HEK293 (cell line): ENCODE results near the gene SCYGR1.

ENCODE experiments used
- HOXD13 ChIP-seq: sonication (generic); formaldehyde crosslinking; IDR thresholded peaks from 2 replicates; pipeline ENCODE4 v1.8.0; 2022; ENCODE audit warnings: missing genetic modification reagents, borderline replicate concordance
- KLF1 ChIP-seq: fragments of 450-650 bp; formaldehyde crosslinking; IDR thresholded peaks from 2 replicates; pipeline ENCODE4 v1.5.1; 2016; ENCODE audit warnings: missing biosample characterization, missing genetic modification characterization
- KLF17 ChIP-seq: fragments of 450-650 bp; formaldehyde crosslinking; IDR thresholded peaks from 2 replicates; pipeline ENCODE4 v1.5.1; 2016; ENCODE audit warnings: missing biosample characterization, missing genetic modification characterization
- KLF7 ChIP-seq: fragments of 450-650 bp; formaldehyde crosslinking; IDR thresholded peaks from 2 replicates; pipeline ENCODE4 v1.5.1; 2016; ENCODE audit warnings: missing biosample characterization, missing genetic modification characterization, borderline replicate concordance
- MEIS1 ChIP-seq: sonication (generic); formaldehyde crosslinking; IDR thresholded peaks from 2 replicates; pipeline ENCODE4 v1.8.1; 2022; ENCODE audit warnings: missing genetic modification reagents, mild to moderate bottlenecking, borderline replicate concordance
- OSR2 ChIP-seq: fragments of 450-650 bp; formaldehyde crosslinking; IDR thresholded peaks from 2 replicates; pipeline ENCODE4 v1.5.1; 2016; ENCODE audit warnings: missing biosample characterization, missing genetic modification characterization
- SP3 ChIP-seq: fragments of 450-650 bp; formaldehyde crosslinking; IDR thresholded peaks from 2 replicates; pipeline ENCODE4 v1.5.1; 2016; ENCODE audit warnings: missing biosample characterization, missing genetic modification characterization
- ZEB2 ChIP-seq: fragments of 450-650 bp; formaldehyde crosslinking; IDR thresholded peaks from 2 replicates; pipeline ENCODE4 v1.5.1; 2016; ENCODE audit warnings: missing biosample characterization, missing genetic modification characterization
- ZFP3 ChIP-seq: fragments of 450-650 bp; formaldehyde crosslinking; IDR thresholded peaks from 2 replicates; pipeline ENCODE4 v1.5.1; 2016; ENCODE audit warnings: low read depth, missing biosample characterization, missing genetic modification characterization
- ZFP69B ChIP-seq: fragments of 450-650 bp; formaldehyde crosslinking; IDR thresholded peaks from 2 replicates; pipeline ENCODE4 v1.5.1; 2016; ENCODE audit warnings: missing biosample characterization, missing genetic modification characterization
- ZNF133 ChIP-seq: fragments of 450-650 bp; formaldehyde crosslinking; IDR thresholded peaks from 2 replicates; pipeline ENCODE4 v1.5.1; 2016; ENCODE audit warnings: missing biosample characterization, missing genetic modification characterization
- ZNF16 ChIP-seq: fragments of 450-650 bp; formaldehyde crosslinking; IDR thresholded peaks from 2 replicates; pipeline ENCODE4 v1.5.1; 2016; ENCODE audit warnings: low read depth, missing biosample characterization, missing genetic modification characterization
- ZNF2 ChIP-seq: fragments of 450-650 bp; formaldehyde crosslinking; IDR thresholded peaks from 2 replicates; pipeline ENCODE4 v1.5.1; 2016; ENCODE audit warnings: missing biosample characterization, missing genetic modification characterization
- ZNF239 ChIP-seq: fragments of 450-650 bp; formaldehyde crosslinking; IDR thresholded peaks from 2 replicates; pipeline ENCODE4 v1.5.1; 2016; ENCODE audit warnings: missing biosample characterization, missing genetic modification characterization
- ZNF366 ChIP-seq: fragments of 450-650 bp; formaldehyde crosslinking; conservative IDR thresholded peaks from 2 replicates; pipeline ENCODE4 v1.5.1; 2016; ENCODE audit warnings: missing biosample characterization, missing genetic modification characterization
- ZNF473 ChIP-seq: fragments of 450-650 bp; formaldehyde crosslinking; IDR thresholded peaks from 2 replicates; pipeline ENCODE4 v1.5.1; 2017; ENCODE audit warnings: missing biosample characterization, missing genetic modification characterization
- ZNF548 ChIP-seq: fragments of 450-650 bp; formaldehyde crosslinking; IDR thresholded peaks from 2 replicates; pipeline ENCODE4 v1.5.1; 2016; ENCODE audit warnings: missing biosample characterization, missing genetic modification characterization
- ZNF629 ChIP-seq: fragments of 450-650 bp; formaldehyde crosslinking; IDR thresholded peaks from 2 replicates; pipeline ENCODE4 v1.5.1; 2017; ENCODE audit warnings: missing biosample characterization, missing genetic modification characterization
- ZNF660 ChIP-seq: fragments of 450-650 bp; IDR thresholded peaks from 2 replicates; pipeline ENCODE4 v1.5.1; 2018; ENCODE audit warnings: missing biosample characterization, mild to moderate bottlenecking, missing genetic modification characterization
- ZNF837 ChIP-seq: fragments of 450-650 bp; formaldehyde crosslinking; IDR thresholded peaks from 2 replicates; pipeline ENCODE4 v1.5.1; 2016; ENCODE audit warnings: missing biosample characterization, missing genetic modification characterization
- ZSCAN30 ChIP-seq: fragments of 450-650 bp; IDR thresholded peaks from 2 replicates; pipeline ENCODE4 v1.5.1; 2018; ENCODE audit warnings: missing biosample characterization, mild to moderate bottlenecking, missing genetic modification characterization, moderate library complexity
- TF ChIP-seq, protein P1 (sequence below): fragments of 450-650 bp; formaldehyde crosslinking; IDR thresholded peaks from 2 replicates; pipeline ENCODE4 v1.5.1; 2016; ENCODE audit warnings: missing biosample characterization, missing genetic modification characterization
- TF ChIP-seq, protein P2 (sequence below): fragments of 450-650 bp; formaldehyde crosslinking; IDR thresholded peaks from 2 replicates; pipeline ENCODE4 v1.5.0; 2017; ENCODE audit warnings: missing biosample characterization, missing genetic modification characterization, borderline replicate concordance
- TF ChIP-seq, protein P3 (sequence below): fragments of 450-650 bp; formaldehyde crosslinking; IDR thresholded peaks from 2 replicates; pipeline ENCODE4 v1.5.1; 2016; ENCODE audit warnings: missing biosample characterization, missing genetic modification characterization, borderline replicate concordance
- TF ChIP-seq, protein P4 (sequence below): fragments of 450-650 bp; formaldehyde crosslinking; IDR thresholded peaks from 2 replicates; pipeline ENCODE4 v1.5.1; 2016; ENCODE audit warnings: missing biosample characterization, missing genetic modification characterization
- TF ChIP-seq, protein P5 (sequence below): fragments of 450-650 bp; formaldehyde crosslinking; IDR thresholded peaks from 2 replicates; pipeline ENCODE4 v1.5.1; 2016; ENCODE audit warnings: missing biosample characterization, missing genetic modification characterization

Gene SCYGR1

DNA sequence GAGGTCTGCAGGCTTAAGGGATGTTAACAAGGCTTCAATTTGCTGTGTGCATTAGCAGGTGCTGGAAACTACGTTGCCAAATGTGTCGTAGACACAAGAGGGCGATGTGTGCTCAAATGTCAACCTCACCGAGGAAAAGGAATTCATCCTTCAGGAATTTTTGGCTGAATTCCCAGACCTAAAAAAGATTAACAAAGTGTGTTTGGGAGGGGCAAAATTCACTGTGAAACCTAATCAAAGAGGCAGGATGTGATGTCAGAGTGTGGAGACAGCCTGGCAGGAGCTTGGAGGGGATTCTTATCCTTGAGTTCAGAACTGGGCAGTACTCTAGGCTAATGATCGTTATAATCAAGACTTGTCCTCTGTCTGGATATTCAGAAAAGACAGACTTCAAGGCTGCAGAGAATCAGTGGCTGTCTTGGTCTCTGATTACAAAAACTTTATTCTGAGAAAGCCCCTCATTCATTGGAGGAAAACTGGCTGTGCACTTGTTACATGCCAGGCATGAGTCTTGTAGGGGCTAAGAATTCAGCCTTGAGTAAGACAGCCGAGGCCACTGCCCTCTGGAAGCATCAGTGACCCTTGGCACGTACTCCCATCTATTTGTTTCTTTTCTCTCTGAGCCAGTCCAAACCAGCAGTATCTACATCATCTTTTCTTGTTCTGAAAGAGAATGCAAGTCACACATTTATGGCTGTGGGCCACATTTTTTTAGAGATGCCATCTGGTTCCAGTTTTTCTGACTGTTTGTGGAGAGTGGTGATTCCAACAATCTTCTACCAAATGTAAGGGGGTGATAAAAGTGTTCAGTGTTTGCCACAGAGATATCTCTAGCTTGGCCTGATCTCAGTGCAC is 18.7 kb upstream of the SCYGR1 start (continued):
- TF ChIP-seq, protein P1, sequence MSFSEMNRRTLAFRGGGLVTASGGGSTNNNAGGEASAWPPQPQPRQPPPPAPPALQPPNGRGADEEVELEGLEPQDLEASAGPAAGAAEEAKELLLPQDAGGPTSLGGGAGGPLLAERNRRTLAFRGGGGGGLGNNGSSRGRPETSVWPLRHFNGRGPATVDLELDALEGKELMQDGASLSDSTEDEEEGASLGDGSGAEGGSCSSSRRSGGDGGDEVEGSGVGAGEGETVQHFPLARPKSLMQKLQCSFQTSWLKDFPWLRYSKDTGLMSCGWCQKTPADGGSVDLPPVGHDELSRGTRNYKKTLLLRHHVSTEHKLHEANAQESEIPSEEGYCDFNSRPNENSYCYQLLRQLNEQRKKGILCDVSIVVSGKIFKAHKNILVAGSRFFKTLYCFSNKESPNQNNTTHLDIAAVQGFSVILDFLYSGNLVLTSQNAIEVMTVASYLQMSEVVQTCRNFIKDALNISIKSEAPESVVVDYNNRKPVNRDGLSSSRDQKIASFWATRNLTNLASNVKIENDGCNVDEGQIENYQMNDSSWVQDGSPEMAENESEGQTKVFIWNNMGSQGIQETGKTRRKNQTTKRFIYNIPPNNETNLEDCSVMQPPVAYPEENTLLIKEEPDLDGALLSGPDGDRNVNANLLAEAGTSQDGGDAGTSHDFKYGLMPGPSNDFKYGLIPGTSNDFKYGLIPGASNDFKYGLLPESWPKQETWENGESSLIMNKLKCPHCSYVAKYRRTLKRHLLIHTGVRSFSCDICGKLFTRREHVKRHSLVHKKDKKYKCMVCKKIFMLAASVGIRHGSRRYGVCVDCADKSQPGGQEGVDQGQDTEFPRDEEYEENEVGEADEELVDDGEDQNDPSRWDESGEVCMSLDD (tag by site-specific recombination), result no peak
- no peak for TF ChIP-seq ZNF548 (tag by site-specific recombination)
- TF ChIP-seq KLF1 (tag by site-specific recombination), result no peak
- peak; percentile 66 for TF ChIP-seq KLF17 (tag by site-specific recombination)
- TF ChIP-seq ZFP3 (tag by site-specific recombination), result no peak
- TF ChIP-seq KLF7 (tag by site-specific recombination), result no peak
- no peak for TF ChIP-seq ZNF837 (tag by site-specific recombination)
- TF ChIP-seq, protein P2, sequence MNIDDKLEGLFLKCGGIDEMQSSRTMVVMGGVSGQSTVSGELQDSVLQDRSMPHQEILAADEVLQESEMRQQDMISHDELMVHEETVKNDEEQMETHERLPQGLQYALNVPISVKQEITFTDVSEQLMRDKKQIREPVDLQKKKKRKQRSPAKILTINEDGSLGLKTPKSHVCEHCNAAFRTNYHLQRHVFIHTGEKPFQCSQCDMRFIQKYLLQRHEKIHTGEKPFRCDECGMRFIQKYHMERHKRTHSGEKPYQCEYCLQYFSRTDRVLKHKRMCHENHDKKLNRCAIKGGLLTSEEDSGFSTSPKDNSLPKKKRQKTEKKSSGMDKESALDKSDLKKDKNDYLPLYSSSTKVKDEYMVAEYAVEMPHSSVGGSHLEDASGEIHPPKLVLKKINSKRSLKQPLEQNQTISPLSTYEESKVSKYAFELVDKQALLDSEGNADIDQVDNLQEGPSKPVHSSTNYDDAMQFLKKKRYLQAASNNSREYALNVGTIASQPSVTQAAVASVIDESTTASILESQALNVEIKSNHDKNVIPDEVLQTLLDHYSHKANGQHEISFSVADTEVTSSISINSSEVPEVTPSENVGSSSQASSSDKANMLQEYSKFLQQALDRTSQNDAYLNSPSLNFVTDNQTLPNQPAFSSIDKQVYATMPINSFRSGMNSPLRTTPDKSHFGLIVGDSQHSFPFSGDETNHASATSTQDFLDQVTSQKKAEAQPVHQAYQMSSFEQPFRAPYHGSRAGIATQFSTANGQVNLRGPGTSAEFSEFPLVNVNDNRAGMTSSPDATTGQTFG (tag by site-specific recombination), result no peak
- TF ChIP-seq ZNF133 (tag by site-specific recombination), result no peak
- TF ChIP-seq, protein P3, sequence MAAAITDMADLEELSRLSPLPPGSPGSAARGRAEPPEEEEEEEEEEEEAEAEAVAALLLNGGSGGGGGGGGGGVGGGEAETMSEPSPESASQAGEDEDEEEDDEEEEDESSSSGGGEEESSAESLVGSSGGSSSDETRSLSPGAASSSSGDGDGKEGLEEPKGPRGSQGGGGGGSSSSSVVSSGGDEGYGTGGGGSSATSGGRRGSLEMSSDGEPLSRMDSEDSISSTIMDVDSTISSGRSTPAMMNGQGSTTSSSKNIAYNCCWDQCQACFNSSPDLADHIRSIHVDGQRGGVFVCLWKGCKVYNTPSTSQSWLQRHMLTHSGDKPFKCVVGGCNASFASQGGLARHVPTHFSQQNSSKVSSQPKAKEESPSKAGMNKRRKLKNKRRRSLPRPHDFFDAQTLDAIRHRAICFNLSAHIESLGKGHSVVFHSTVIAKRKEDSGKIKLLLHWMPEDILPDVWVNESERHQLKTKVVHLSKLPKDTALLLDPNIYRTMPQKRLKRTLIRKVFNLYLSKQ (tag by site-specific recombination), result no peak
- TF ChIP-seq OSR2 (tag by site-specific recombination), result no peak
- TF ChIP-seq HOXD13 (CRISPR knock-in tag), result no peak
- peak; percentile 54 for TF ChIP-seq ZNF366
- TF ChIP-seq ZNF660 (tag by site-specific recombination), result no peak; the same call in 1 of the 2 replicates
- TF ChIP-seq ZEB2 (tag by site-specific recombination), result peak; percentile 68; the same call in 1 of the 2 replicates
- 0 out of 2 replicates have a peak, but pooled peaks have one; percentile 40 for TF ChIP-seq ZSCAN30 (tag by site-specific recombination)
- no peak for TF ChIP-seq ZFP69B (tag by site-specific recombination)
- no peak for TF ChIP-seq ZNF239 (tag by site-specific recombination)
- no peak for TF ChIP-seq ZNF473 (tag by site-specific recombination)
- no peak for TF ChIP-seq SP3 (tag by site-specific recombination)
- no peak for TF ChIP-seq ZNF16
- TF ChIP-seq ZNF2, result peak; percentile 53; the same call in 1 of the 2 replicates
- no peak for TF ChIP-seq MEIS1 (CRISPR knock-in tag)
- TF ChIP-seq, protein P4, sequence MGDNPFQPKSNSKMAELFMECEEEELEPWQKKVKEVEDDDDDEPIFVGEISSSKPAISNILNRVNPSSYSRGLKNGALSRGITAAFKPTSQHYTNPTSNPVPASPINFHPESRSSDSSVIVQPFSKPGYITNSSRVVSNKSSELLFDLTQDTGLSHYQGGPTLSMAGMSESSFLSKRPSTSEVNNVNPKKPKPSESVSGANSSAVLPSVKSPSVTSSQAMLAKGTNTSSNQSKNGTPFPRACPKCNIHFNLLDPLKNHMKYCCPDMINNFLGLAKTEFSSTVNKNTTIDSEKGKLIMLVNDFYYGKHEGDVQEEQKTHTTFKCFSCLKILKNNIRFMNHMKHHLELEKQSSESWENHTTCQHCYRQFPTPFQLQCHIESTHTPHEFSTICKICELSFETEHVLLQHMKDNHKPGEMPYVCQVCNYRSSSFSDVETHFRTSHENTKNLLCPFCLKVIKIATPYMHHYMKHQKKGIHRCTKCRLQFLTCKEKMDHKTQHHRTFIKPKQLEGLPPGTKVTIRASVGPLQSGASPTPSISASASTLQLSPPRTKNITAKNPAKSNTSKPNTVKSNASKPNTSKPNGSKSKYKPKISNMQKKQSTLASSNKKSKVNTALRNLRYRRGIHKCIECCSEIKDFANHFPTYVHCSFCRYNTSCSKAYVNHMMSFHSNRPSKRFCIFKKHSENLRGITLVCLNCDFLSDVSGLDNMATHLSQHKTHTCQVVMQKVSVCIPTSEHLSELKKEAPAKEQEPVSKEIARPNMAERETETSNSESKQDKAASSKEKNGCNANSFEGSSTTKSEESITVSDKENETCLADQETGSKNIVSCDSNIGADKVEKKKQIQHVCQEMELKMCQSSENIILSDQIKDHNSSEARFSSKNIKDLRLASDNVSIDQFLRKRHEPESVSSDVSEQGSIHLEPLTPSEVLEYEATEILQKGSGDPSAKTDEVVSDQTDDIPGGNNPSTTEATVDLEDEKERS (tag by site-specific recombination), result no peak
- TF ChIP-seq, protein P5, sequence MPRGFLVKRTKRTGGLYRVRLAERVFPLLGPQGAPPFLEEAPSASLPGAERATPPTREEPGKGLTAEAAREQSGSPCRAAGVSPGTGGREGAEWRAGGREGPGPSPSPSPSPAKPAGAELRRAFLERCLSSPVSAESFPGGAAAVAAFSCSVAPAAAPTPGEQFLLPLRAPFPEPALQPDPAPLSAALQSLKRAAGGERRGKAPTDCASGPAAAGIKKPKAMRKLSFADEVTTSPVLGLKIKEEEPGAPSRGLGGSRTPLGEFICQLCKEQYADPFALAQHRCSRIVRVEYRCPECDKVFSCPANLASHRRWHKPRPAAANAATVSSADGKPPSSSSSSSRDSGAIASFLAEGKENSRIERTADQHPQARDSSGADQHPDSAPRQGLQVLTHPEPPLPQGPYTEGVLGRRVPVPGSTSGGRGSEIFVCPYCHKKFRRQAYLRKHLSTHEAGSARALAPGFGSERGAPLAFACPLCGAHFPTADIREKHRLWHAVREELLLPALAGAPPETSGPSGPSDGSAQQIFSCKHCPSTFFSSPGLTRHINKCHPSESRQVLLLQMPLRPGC (tag by site-specific recombination), result peak; percentile 77; the same call in 1 of the 2 replicates
- TF ChIP-seq ZNF629, result peak; percentile 94
